Mesenchymal stem cell (in vitro differentiated cells and primary cell): ENCODE results near the gene SORBS1.

ENCODE experiments used
- DNase-seq: peaks from one replicate; pipeline ENCODE4 v3.0.0-alpha.2; 2013
- H2AFZ ChIP-seq: one replicate; pipeline ENCODE4 v1.6.1; 2013; ENCODE audit warnings: low read depth, mild to moderate bottlenecking, control low read depth, inconsistent platforms, low read length, moderate library complexity
- H2AK5ac ChIP-seq: 2 replicates; pipeline ENCODE4 v1.6.1; 2013; ENCODE audit warnings: low read length, moderate library complexity, mild to moderate bottlenecking, inconsistent platforms; ENCODE audit not compliant: severe bottlenecking
- H2BK120ac ChIP-seq: one replicate; pipeline ENCODE4 v1.6.1; 2013; ENCODE audit warnings: low read depth, mild to moderate bottlenecking, inconsistent platforms, low read length, moderate library complexity
- H2BK12ac ChIP-seq, 2 experiments: one replicate each; pipeline ENCODE4 v1.6.1; 2013; ENCODE audit warnings: inconsistent platforms in 2 of 2, low read length in 2 of 2, mild to moderate bottlenecking in 2 of 2, moderate library complexity in 2 of 2, control low read depth in 1 of 2
- H2BK15ac ChIP-seq: one replicate; pipeline ENCODE4 v1.6.1; 2013; ENCODE audit warnings: mild to moderate bottlenecking, low read depth, inconsistent platforms; ENCODE audit not compliant: poor library complexity, severe bottlenecking
- H2BK5ac ChIP-seq: 2 replicates; pipeline ENCODE4 v1.6.1; 2013; ENCODE audit warnings: low read depth, mild to moderate bottlenecking, low read length, control low read depth, inconsistent platforms; ENCODE audit not compliant: poor library complexity, severe bottlenecking
- H3K14ac ChIP-seq, 2 experiments: one replicate each; pipeline ENCODE4 v1.6.1; 2013; ENCODE audit warnings: inconsistent platforms in 2 of 2, low read length in 2 of 2, control low read depth in 1 of 2, mild to moderate bottlenecking in 1 of 2, moderate library complexity in 1 of 2
- H3K18ac ChIP-seq, 2 experiments: one replicate each; pipeline ENCODE4 v1.6.1; 2013; ENCODE audit warnings: inconsistent platforms in 2 of 2, low read length in 2 of 2, control low read depth in 1 of 2, low read depth in 1 of 2, mild to moderate bottlenecking in 1 of 2
- H3K23ac ChIP-seq, 2 experiments: one replicate each; pipeline ENCODE4 v1.6.1; 2013; ENCODE audit warnings: inconsistent platforms in 2 of 2, low read length in 2 of 2, mild to moderate bottlenecking in 2 of 2, moderate library complexity in 2 of 2, control low read depth in 1 of 2
- H3K27ac ChIP-seq: 2 replicates; pipeline ENCODE4 v1.5.1; 2013; ENCODE audit warnings: mild to moderate bottlenecking, moderate library complexity, low read length, control low read depth, inconsistent platforms; ENCODE audit not compliant: poor library complexity, severe bottlenecking
- H3K27me3 ChIP-seq, 2 experiments: 2 replicates each; pipeline versions ENCODE4 v1.6.1 to v1.7.0; 2013; ENCODE audit warnings: low read length in 2 of 2, mild to moderate bottlenecking in 2 of 2, moderate library complexity in 2 of 2, control low read depth in 1 of 2, inconsistent platforms in 1 of 2; ENCODE audit not compliant: control insufficient read depth in 1 of 2, insufficient read depth in 1 of 2
- H3K36me3 ChIP-seq, 2 experiments: 2 replicates each; pipeline versions ENCODE4 v1.6.1 to v1.7.0; 2013; ENCODE audit warnings: low read length in 2 of 2, control low read depth in 1 of 2, inconsistent platforms in 1 of 2, low read depth in 1 of 2, mild to moderate bottlenecking in 1 of 2; ENCODE audit not compliant: insufficient read depth in 2 of 2, control insufficient read depth in 1 of 2
- H3K4ac ChIP-seq, 2 experiments: one replicate each; pipeline ENCODE4 v1.6.1; 2013; ENCODE audit warnings: inconsistent platforms in 2 of 2, low read length in 2 of 2, mild to moderate bottlenecking in 2 of 2, moderate library complexity in 2 of 2, control low read depth in 1 of 2, low read depth in 1 of 2
- H3K4me1 ChIP-seq: 2 replicates; pipeline ENCODE4 v1.6.1; 2013; ENCODE audit warnings: low read depth, low read length, control low read depth; ENCODE audit not compliant: control insufficient read depth, insufficient read depth
- H3K4me2 ChIP-seq: 2 replicates; pipeline ENCODE4 v1.6.1; 2013; ENCODE audit warnings: low read length, mild to moderate bottlenecking, inconsistent platforms; ENCODE audit not compliant: poor library complexity, severe bottlenecking
- H3K4me3 ChIP-seq, 2 experiments: 2 replicates each; pipeline versions ENCODE4 v1.5.1 to v1.7.0; 2013; ENCODE audit warnings: low read length in 2 of 2, mild to moderate bottlenecking in 2 of 2, control low read depth in 1 of 2, low read depth in 1 of 2; ENCODE audit not compliant: insufficient read depth in 1 of 2
- H3K79me1 ChIP-seq: replicated peaks from 2 replicates; pipeline ENCODE4 v1.6.1; 2013; ENCODE audit warnings: mild to moderate bottlenecking, control low read depth, low read length, inconsistent platforms; ENCODE audit not compliant: poor library complexity, severe bottlenecking
- H3K9ac ChIP-seq: 2 replicates; pipeline ENCODE4 v1.7.0; 2013; ENCODE audit warnings: mild to moderate bottlenecking, low read length, moderate library complexity
- H3K9me3 ChIP-seq: 2 replicates; pipeline ENCODE4 v1.7.0; 2013; ENCODE audit warnings: mild to moderate bottlenecking, low read length; ENCODE audit not compliant: control insufficient read depth
- H4K8ac ChIP-seq: one replicate; pipeline ENCODE4 v1.6.1; 2013; ENCODE audit warnings: inconsistent platforms, mild to moderate bottlenecking, low read length, moderate library complexity
- H4K91ac ChIP-seq: one replicate; pipeline ENCODE4 v1.6.1; 2013; ENCODE audit warnings: mild to moderate bottlenecking, low read length, inconsistent platforms
- WGBS: methylation state at CpG from one replicate; pipeline ENCODE4 v1.1.7; 2013; ENCODE audit warnings: mixed read lengths; 5-methylcytosine and 5-hydroxymethylcytosine counted together

Gene SORBS1

GRCh38 chr10:95502377-95502776 lies 58.8 kb downstream of the SORBS1 start:
- H4K8ac ChIP-seq = no peak overlapping the region
- H3K14ac ChIP-seq = no peak overlapping the region
- H3K79me1 ChIP-seq = peaks cover 2% of the 10 kb centered on the region
- H3K4ac ChIP-seq = no peak overlapping the region
- H3K9ac ChIP-seq = no peak overlapping the region
- no peak for DNase-seq
- H3K4me3 ChIP-seq = no peak overlapping the region
- H3K27me3 ChIP-seq = peaks cover 0 to 4% of the 10 kb centered on the region in 2 experiments
- no peak overlapping the region for H2BK15ac ChIP-seq
- no peak overlapping the region for H3K27ac ChIP-seq
- H2BK5ac ChIP-seq = no peak overlapping the region
- H4K91ac ChIP-seq = no peak overlapping the region
- WGBS = 100% methylated on average over 1 of the region's 1 CpG
- no peaks in the 10 kb centered on the region for H3K9me3 ChIP-seq
- H2AFZ ChIP-seq = no peak overlapping the region
- no peak overlapping the region for H3K4me2 ChIP-seq
- H3K18ac ChIP-seq = no peak overlapping the region
- no peak overlapping the region for H2BK120ac ChIP-seq
- no peaks in the 10 kb centered on the region for H3K36me3 ChIP-seq
- peak overlapping the region in 1 of 2 experiments; percentile 54 for H3K23ac ChIP-seq
- peaks cover 2% of the 10 kb centered on the region for H3K4me1 ChIP-seq
- H2AK5ac ChIP-seq = no peak overlapping the region
- H2BK12ac ChIP-seq = no peak overlapping the region

GRCh38 chr10:95501203-95502094 lies 59.7 kb downstream of the SORBS1 start:
- WGBS = 75% methylated on average over 9 of the region's 10 CpGs
- no peak for DNase-seq
- no peak overlapping the region for H4K8ac ChIP-seq

GRCh38 chr10:95500649-95501048 lies 60.5 kb downstream of the SORBS1 start:
- Histone ChIP-seq H3K27me3 (peaks cover 0 to 4% of the 10 kb centered on the region in 2 experiments), H3K36me3 (no peaks in the 10 kb centered on the region), H2BK12ac (no peak overlapping the region), H3K4me3 (no peak overlapping the region), H2BK15ac (no peak overlapping the region), H2AFZ (no peak overlapping the region), H2AK5ac (no peak overlapping the region), H4K8ac (no peak overlapping the region), H2BK5ac (no peak overlapping the region), H3K9ac (no peak overlapping the region), H3K14ac (no peak overlapping the region), H2BK120ac (no peak overlapping the region), H3K27ac (no peak overlapping the region), H3K4me2 (no peak overlapping the region), H3K23ac (no peak overlapping the region), H3K4me1 (peaks cover 2% of the 10 kb centered on the region), H4K91ac (no peak overlapping the region), H3K18ac (no peak overlapping the region), H3K79me1 (peaks cover 2% of the 10 kb centered on the region), H3K4ac (no peak overlapping the region), H3K9me3 (no peaks in the 10 kb centered on the region)
- WGBS = 94% methylated on average over 7 of the region's 7 CpGs
- DNase-seq = no peak

More at GRCh38 chr10:95501203-95502094, 59.7 kb downstream of the SORBS1 start:
- H2BK5ac ChIP-seq = no peak overlapping the region
- peaks cover 2% of the 10 kb centered on the region for H3K4me1 ChIP-seq
- H3K9ac ChIP-seq = no peak overlapping the region
- H2BK12ac ChIP-seq = no peak overlapping the region
- H3K27ac ChIP-seq = no peak overlapping the region
- H3K4ac ChIP-seq = no peak overlapping the region
- H2AK5ac ChIP-seq = no peak overlapping the region
- H3K9me3 ChIP-seq = no peaks in the 10 kb centered on the region
- H4K91ac ChIP-seq = no peak overlapping the region
- no peak overlapping the region for H2BK15ac ChIP-seq
- no peak overlapping the region for H3K18ac ChIP-seq
- H3K4me3 ChIP-seq = no peak overlapping the region
- H2AFZ ChIP-seq = no peak overlapping the region
- H3K27me3 ChIP-seq = peaks cover 0 to 4% of the 10 kb centered on the region in 2 experiments
- no peak overlapping the region for H3K14ac ChIP-seq
- peaks cover 2% of the 10 kb centered on the region for H3K79me1 ChIP-seq
- H3K23ac ChIP-seq = no peak overlapping the region
- H2BK120ac ChIP-seq = no peak overlapping the region
- no peaks in the 10 kb centered on the region for H3K36me3 ChIP-seq
- no peak overlapping the region for H3K4me2 ChIP-seq

- Histone ChIP-seq H3K9me3 (no peaks in the 10 kb centered on the region), H2BK120ac (no peak overlapping the region), H2BK12ac (no peak overlapping the region), H3K23ac (no peak overlapping the region), H3K14ac (no peak overlapping the region), H2BK15ac (no peak overlapping the region), H3K9ac (no peak overlapping the region), H3K4me2 (no peak overlapping the region), H4K91ac (no peak overlapping the region), H2AFZ (no peak overlapping the region), H3K4me3 (no peak overlapping the region), H3K4ac (no peak overlapping the region), H3K27ac (no peak overlapping the region), H3K27me3 (peaks cover 0 to 4% of the 10 kb centered on the region in 2 experiments), H3K36me3 (no peaks in the 10 kb centered on the region), H3K79me1 (peaks cover 2% of the 10 kb centered on the region), H2BK5ac (no peak overlapping the region), H3K4me1 (peaks cover 2% of the 10 kb centered on the region), H4K8ac (no peak overlapping the region), H3K18ac (no peak overlapping the region), H2AK5ac (no peak overlapping the region)
- 62% methylated on average over 4 of the region's 4 CpGs for WGBS
- DNase-seq = no peak
These were observed 61.1 kb downstream of the SORBS1 start for GRCh38 chr10:95500097-95500496.
